Activated CD4-positive, CD25-positive, alpha-beta regulatory T cell treated with anti-CD3 and anti-CD28 coated beads, Interleukin-2, amount 50 U/mL, for 72 hours (primary cell): Measurements from ENCODE around the gene COX14.
"Not testable (repeated sequence)": the region's sequence is repeated elsewhere in the genome, so short reads cannot be mapped to it uniquely, and the experiment has no call there.

Source experiments
- DNase-seq: peaks from one replicate; pipeline ENCODE4 v3.0.0; 2021

Gene COX14

GRCh38 chr12:50111693-50112455, at the start of gene COX14:
COX14 (plus strand) TSS chr12:50112236; CDS start chr12:50120044, 7,808 bp downstream.
- peak; percentile 99 for DNase-seq

- DNase-seq: no peak
Measured at GRCh38 chr12:50062728-50063460, 49.1 kb upstream of the COX14 start.

- DNase-seq: no peak
Measured at GRCh38 chr12:50065726-50066310, 46.2 kb upstream of the COX14 start.

GRCh38 chr12:50066402-50066801, 45.6 kb upstream of the COX14 start:
- DNase-seq: no peak

GRCh38 chr12:50069069-50069468, 43.0 kb upstream of the COX14 start:
- DNase-seq: no peak

DNA sequence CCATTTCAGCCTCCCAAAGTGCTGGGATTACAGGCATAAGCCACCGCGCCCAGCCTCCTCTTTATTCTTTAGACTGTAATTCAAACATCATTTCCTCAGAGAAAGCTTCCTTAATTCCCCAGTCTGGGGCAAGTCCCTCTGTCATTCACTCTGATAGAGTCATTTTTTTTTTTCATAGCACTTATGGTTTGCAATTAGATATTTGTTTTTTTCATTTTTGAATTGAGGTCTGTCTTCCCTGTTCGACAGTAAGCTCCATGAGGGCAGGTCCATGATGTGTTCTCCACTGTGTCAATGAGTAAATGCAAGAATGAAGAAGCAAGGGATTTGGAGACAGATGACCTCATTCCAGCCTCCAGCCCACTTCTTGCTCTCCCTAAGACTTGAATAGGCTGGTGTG, 42.5 kb upstream of the COX14 start:
- no peak for DNase-seq

DNA sequence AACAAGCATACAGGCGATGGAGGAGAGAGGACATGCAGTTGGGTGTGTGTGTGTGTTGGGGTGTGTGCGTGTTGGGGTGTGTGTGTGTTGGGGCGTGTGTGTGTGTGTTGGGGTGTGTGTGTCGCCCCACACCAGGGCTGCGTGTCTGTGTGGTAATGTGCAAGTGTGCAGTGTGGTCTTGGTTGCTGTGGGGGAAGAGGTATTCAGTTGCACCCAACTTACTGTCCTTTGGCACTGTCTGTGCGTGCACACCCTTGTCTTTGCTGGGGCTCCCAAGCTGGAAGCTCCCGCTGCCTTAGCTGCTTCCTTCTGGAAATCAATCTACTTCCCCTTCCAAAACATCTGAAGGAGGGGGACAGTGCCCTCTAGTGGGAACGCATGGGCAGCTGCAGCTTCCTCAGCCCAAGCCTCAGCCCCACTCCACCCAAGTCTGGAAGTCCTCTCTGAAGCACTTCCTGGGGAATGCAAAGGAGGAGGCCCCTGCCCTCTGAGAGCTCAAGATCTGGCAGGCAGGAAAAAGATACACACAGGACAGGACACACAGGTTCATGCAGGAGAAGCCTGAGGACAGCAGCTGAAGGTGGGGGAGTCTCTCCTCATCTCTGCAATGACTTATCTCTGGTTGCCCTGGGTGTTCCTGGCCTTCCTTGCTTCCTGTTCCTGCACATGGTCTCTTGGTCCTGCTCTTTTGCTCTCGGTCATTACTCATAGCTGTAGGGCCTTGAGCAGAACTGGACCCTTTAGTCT, 41.5 kb upstream of the COX14 start:
- peak; percentile 72 for DNase-seq

- DNase-seq: no peak
Measured at GRCh38 chr12:50072198-50072907, 39.7 kb upstream of the COX14 start.

DNA sequence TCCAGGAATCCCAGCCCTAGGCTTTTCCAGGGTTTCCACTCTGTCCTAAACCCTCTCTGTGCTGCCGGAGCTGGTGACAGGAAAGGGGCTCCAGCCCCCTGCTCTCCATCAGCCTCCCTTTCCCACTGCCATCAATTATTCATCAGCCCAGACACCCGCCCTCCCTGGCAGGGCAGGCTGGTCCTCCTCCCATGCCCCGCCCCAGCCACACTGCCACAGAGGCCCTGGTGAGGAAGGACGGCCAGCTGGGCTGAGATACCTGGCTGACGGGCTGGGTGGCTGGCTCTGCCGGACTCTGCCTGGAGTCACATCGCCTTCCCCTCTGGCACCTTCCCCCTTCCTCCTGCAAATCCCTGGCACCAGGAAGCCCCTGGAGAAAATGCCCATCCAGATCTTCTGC, 38.8 kb upstream of the COX14 start:
- no peak for DNase-seq

DNA sequence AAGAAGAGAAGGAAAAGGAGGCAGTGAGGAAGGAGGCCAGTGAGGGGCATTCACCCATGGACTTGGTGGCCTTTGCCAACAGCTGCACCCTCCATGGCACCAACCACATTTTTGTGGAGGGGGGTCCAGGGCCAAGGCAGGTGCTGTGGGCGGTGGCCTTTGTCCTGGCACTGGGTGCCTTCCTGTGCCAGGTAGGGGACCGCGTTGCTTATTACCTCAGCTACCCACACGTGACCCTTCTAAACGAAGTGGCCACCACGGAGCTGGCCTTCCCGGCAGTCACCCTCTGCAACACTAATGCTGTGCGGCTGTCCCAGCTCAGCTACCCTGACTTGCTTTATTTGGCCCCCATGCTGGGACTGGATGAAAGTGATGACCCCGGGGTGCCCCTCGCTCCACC, 38.3 kb upstream of the COX14 start:
- no peak for DNase-seq

GRCh38 chr12:50074936-50075807, 36.9 kb upstream of the COX14 start:
- DNase-seq: peak; percentile 85

- no peak for DNase-seq
Measured at GRCh38 chr12:50075808-50076170, 36.2 kb upstream of the COX14 start.

- DNase-seq: no peak
Measured at GRCh38 chr12:50077099-50077498, 34.9 kb upstream of the COX14 start.

GRCh38 chr12:50078281-50078680, 33.8 kb upstream of the COX14 start:
- DNase-seq: no peak

GRCh38 chr12:50079771-50080170, 32.3 kb upstream of the COX14 start:
- no peak for DNase-seq

DNA sequence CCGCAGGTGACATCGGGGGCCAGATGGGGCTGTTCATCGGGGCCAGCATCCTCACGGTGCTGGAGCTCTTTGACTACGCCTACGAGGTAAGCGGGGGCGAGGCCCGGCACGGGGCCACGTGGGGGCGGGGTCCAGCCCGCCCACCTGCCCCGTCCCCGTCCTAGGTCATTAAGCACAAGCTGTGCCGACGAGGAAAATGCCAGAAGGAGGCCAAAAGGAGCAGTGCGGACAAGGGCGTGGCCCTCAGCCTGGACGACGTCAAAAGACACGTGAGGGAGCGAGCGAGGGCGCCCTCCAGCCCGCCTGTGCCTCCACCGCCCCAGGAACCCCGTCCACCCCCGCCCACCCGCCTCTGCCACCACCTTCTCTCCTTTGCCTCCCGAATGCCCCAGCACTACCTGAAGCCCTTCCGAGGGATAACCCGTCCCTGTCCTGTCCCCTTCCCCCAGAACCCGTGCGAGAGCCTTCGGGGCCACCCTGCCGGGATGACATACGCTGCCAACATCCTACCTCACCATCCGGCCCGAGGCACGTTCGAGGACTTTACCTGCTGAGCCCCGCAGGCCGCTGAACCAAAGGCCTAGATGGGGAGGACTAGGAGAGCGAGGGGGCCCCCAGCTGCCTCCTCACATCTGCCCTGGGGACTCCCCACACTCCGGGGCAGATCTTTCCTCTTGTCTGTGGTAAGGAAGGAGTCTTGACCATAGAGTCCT, 30.8 kb upstream of the COX14 start:
- no peak for DNase-seq

GRCh38 chr12:50082644-50083043, 29.4 kb upstream of the COX14 start:
- no peak for DNase-seq

- DNase-seq: no peak
Measured at GRCh38 chr12:50083301-50083700, 28.7 kb upstream of the COX14 start.

- not testable (repeated sequence) for DNase-seq
Measured at GRCh38 chr12:50084409-50084774, 27.6 kb upstream of the COX14 start.

DNA sequence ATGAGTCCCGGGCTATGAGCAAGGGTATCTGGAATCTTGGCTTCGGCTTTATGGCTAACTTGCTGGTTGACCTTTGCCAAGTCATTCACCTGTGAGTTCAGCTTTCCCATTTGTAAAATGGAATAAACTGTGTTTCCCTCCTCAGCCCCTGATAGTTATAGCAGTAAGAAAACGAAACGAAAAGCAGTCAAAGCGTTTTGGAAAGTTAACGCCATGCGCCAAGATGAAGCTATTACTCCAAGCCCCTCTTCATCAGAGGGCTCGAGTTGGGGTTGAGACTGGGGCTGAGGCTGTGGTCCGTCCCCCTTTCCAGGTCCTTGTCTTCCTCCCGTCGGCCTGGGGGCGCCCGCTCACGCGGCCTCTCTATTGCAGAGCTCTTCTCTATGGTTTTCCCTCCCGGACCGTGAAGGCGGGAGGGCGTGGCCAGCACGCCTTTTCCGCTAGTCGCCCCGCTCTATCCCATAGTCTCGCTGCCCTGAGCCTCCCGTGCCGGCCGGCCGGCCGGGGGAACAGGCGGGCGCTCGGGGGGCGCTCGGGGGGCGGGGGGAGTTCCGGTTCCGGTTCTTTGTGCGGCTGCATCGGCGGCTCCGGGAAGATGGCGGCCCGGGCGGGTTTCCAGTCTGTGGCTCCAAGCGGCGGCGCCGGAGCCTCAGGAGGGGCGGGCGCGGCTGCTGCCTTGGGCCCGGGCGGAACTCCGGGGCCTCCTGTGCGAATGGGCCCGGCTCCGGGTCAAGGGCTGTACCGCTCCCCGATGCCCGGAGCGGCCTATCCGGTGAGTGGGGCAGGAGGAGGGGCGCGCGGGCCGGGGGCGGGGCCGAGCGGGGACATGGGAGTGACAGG, 27.0 kb upstream of the COX14 start, which contains the start of gene SMARCD1:
Gene SMARCD1 (plus strand): TSS at position 568 of the 840 bp plus-strand sequence. CDS start 28 bp downstream, at position 596.
- DNase-seq: peak; percentile 73
